ENCODE results near the gene FOXP3. TPM values are rescaled to one million over a fixed set of nuclear protein-coding genes. Genes with fewer than 3 reads are reported as not detected.

Gene FOXP3
- total and polyA plus RNA-seq, 2 donors (not counting 3 experiments of a cell fraction or from before 2014, with no cell fraction given), result 0.06 TPM; not detected in 1

DNA sequence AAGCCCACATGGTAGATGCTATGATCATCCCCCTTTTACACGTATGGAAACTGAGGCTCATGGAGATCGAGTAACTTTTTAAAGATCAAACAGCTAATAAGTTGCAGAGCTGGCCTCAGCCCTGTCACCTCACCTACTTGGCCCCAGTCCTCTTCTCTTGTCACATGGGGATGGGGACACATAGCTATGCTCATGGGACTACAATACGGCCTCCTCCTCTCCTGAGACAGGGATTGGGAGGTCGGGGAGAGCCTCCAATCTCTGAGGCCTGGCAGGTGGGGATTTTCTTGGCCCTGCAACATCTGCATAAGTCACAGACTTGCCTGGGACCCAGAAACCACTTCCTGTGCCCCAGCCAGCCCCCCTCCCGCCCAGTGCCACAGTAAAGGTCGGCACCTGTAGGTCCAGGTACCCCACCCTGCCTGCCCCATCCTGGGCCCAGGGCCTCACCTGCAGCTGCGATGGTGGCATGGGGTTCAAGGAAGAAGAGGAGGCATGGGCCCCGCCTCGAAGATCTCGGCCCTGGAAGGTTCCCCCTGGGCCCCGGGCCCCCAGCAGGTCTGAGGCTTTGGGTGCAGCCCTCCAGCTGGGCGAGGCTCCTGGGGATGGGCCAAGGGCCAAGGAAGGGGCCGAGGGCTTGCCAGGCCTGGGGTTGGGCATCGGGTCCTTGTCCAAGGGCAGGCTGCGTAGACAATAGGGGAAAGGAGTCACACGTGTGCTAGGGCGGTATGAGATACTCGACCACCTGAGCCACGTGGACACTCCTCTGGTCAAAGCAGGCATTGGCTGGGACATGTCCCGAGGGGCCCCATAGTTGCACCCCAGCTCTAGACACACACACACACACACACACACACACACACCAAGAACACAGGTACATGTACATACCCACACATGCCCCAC is 6.4 kb downstream of the FOXP3 start:
- Histone ChIP-seq H3K9me1 (replicated peaks; ENCODE audit: control insufficient read depth, extremely low read depth, insufficient read depth, low read length) (no peaks in the 10 kb centered on the region), H3K36me3 (ENCODE audit: control insufficient read depth in 2 of 2, extremely low read depth in 1 of 2, insufficient read depth in 2 of 2, low read length in 2 of 2) (no peaks in the 10 kb centered on the region), H3K9me3 (replicated peaks; ENCODE audit: control insufficient read depth, insufficient read depth, low read length) (no peaks in the 10 kb centered on the region), H3K4me3 (replicated peaks in 1 of 3; ENCODE audit: insufficient read depth in 1 of 3, low read depth in 1 of 3, low read length in 3 of 3) (no peak overlapping the region), H3K27me3 (ENCODE audit: control insufficient read depth in 2 of 2, insufficient read depth in 2 of 2, low read length in 2 of 2) (no peaks in the 10 kb centered on the region), H3K27ac (ENCODE audit: insufficient read depth, low read depth, low read length) (no peak overlapping the region), H3K4me1 (ENCODE audit: control insufficient read depth, extremely low read depth, insufficient read depth, low read length) (no peaks in the 10 kb centered on the region), H4K20me1 (replicated peaks; ENCODE audit: control insufficient read depth, extremely low read depth, insufficient read depth, low read length) (no peaks in the 10 kb centered on the region), H3K4me2 (ENCODE audit: insufficient read depth, low read length) (no peak overlapping the region), H3K79me2 (ENCODE audit: control insufficient read depth, insufficient read depth, low read length) (no peaks in the 10 kb centered on the region), H2AFZ (ENCODE audit: low read depth, low read length) (no peak overlapping the region), H3K9ac (replicated peaks; ENCODE audit: extremely low read depth, insufficient read depth, low read length) (no peak overlapping the region)
- dilution Hi-C loops (cut with MboI; ENCODE audit: extremely low pct_ligation_motif_present, low sequenced_read_pairs), result no loop called here
- TF ChIP-seq CTCF (IDR thresholded peaks at IDR 0.05; ENCODE audit: extremely low read depth in 1 of 2, insufficient read depth in 1 of 2, low read depth in 1 of 2, low read length in 2 of 2), result no peak
- TF ChIP-seq GATA2 (IDR thresholded peaks at IDR 0.05; ENCODE audit: insufficient read depth, insufficient read length, low read depth, low read length), result no peak
- TF ChIP-seq FOS (IDR thresholded peaks at IDR 0.05; ENCODE audit: borderline replicate concordance, insufficient read depth, low read length), result no peak
- TF ChIP-seq EZH2 (IDR thresholded peaks at IDR 0.05; ENCODE audit: borderline replicate concordance, low read depth, low read length, severe bottlenecking), result no peak
- TF ChIP-seq MYC (IDR thresholded peaks at IDR 0.05; ENCODE audit: low read depth, low read length), result no peak
- TF ChIP-seq MAX (IDR thresholded peaks at IDR 0.05; ENCODE audit: insufficient read depth, insufficient read length), result no peak
- TF ChIP-seq JUN (IDR thresholded peaks at IDR 0.05; ENCODE audit: borderline replicate concordance, insufficient read depth, insufficient read length, low read depth), result no peak
- no peak for TF ChIP-seq POLR2AphosphoS5 (IDR thresholded peaks at IDR 0.05; ENCODE audit: insufficient read depth, low read depth, low read length)
- no peak for TF ChIP-seq POLR2A (IDR thresholded peaks at IDR 0.05; ENCODE audit: low read depth, low read length)
- DNase-seq (ENCODE audit: low read depth, low spot score), result no peak
- ChIA-PET CTCF (no interaction called here), POLR2A (no interaction called here)
- BruUV-seq (replicated peaks), result no TSS peak
- no peak for FAIRE-seq
- intact Hi-C loops (cut with micrococcal nuclease), result no loop called here

Data from endothelial cell of umbilical vein (primary cell).